MM.1S (cell line): ENCODE results near the gene CGRRF1.

Source experiments
- DNase-seq: peaks from one replicate; pipeline ENCODE4 v3.0.0-alpha.2; 2015
- H2AFZ ChIP-seq: fragments of 300-600 bp; sonication (generic); 2 replicates; pipeline ENCODE4 v1.6.0; 2016; ENCODE audit warnings: antibody characterized with exemption, low read length
- H3F3A ChIP-seq: fragments of 300-600 bp; sonication (generic); 2 replicates; pipeline ENCODE4 v1.6.1; 2016; ENCODE audit warnings: mild to moderate bottlenecking, antibody characterized with exemption, low read length, moderate library complexity, mixed read lengths; ENCODE audit not compliant: insufficient read depth
- H3K27ac ChIP-seq: fragments of 300-600 bp; sonication (generic); 2 replicates; pipeline ENCODE4 v1.5.1; 2016; ENCODE audit warnings: mild to moderate bottlenecking, low read length
- H3K27me3 ChIP-seq: fragments of 300-600 bp; sonication (generic); replicated peaks from 2 replicates; pipeline ENCODE4 v1.6.0; 2016; ENCODE audit warnings: low read length; ENCODE audit not compliant: insufficient read depth
- H3K36me3 ChIP-seq: fragments of 300-600 bp; sonication (generic); replicated peaks from 2 replicates; pipeline ENCODE4 v1.6.1; 2016; ENCODE audit warnings: mild to moderate bottlenecking, low read length, mixed read lengths; ENCODE audit not compliant: insufficient read depth
- H3K4me1 ChIP-seq: fragments of 300-600 bp; sonication (generic); 2 replicates; pipeline ENCODE4 v1.6.1; 2016; ENCODE audit warnings: low read length, mixed read lengths
- H3K4me2 ChIP-seq: fragments of 300-600 bp; sonication (generic); 2 replicates; pipeline ENCODE4 v1.6.0; 2016; ENCODE audit warnings: low read depth, low read length
- H3K4me3 ChIP-seq: fragments of 300-600 bp; sonication (generic); 2 replicates; pipeline ENCODE4 v1.5.1; 2016; ENCODE audit warnings: low read length, mixed read lengths
- H3K79me2 ChIP-seq: fragments of 300-600 bp; sonication (generic); 2 replicates; pipeline ENCODE4 v1.6.1; 2016; ENCODE audit warnings: mixed run types, low read length, mixed read lengths
- H3K9ac ChIP-seq: fragments of 300-600 bp; sonication (generic); 2 replicates; pipeline ENCODE4 v1.6.1; 2016; ENCODE audit warnings: low read length, mixed read lengths
- H3K9me2 ChIP-seq: fragments of 300-600 bp; sonication (generic); replicated peaks from 2 replicates; pipeline ENCODE4 v1.6.1; 2016; ENCODE audit warnings: mild to moderate bottlenecking, low read length, mixed read lengths; ENCODE audit not compliant: insufficient read depth
- H3K9me3 ChIP-seq: fragments of 300-600 bp; sonication (generic); replicated peaks from 2 replicates; pipeline ENCODE4 v1.6.1; 2016; ENCODE audit warnings: mild to moderate bottlenecking, low read length, mixed read lengths; ENCODE audit not compliant: insufficient read depth
- H4K20me1 ChIP-seq: fragments of 300-600 bp; sonication (generic); 2 replicates; pipeline ENCODE4 v1.6.1; 2016; ENCODE audit warnings: mild to moderate bottlenecking, low read length, moderate library complexity, mixed read lengths; ENCODE audit not compliant: insufficient read depth
- EZH2 ChIP-seq: fragments of 300-600 bp; sonication (generic); optimal IDR thresholded peaks from 2 replicates; pipeline ENCODE3; 2017; ENCODE audit warnings: low read depth, mild to moderate bottlenecking, antibody characterized with exemption, low read length, mixed read lengths
- EZH2phosphoT487 ChIP-seq: fragments of 300-600 bp; sonication (generic); IDR thresholded peaks from 2 replicates; pipeline ENCODE4 v1.6.1; 2018; ENCODE audit warnings: antibody characterized with exemption, low read length
- TF ChIP-seq, protein P1 (sequence below): fragments of 300-600 bp; sonication (generic); IDR thresholded peaks from 2 replicates; pipeline ENCODE4 v1.5.1; 2016; ENCODE audit warnings: antibody characterized with exemption, low read length, mixed read lengths

Gene CGRRF1

DNA sequence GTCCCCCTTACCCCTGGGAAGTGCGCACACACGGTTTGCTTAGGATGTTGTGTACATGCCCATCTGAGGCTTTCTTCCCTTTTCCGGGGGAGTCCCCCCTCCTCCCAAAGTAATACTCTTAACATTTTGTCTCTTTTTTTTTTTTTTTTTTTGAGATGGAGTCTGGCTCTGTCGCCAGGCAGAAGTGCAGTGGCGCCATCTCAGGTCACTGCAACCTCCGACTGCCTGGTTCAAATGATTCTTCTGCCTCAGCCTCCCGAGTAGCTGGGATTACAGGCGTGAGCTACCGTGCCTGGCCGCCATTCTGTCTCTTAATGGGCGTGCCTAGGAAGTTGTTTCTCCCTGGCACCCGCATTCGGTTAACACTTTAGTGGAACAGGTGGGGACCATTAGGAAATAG lies 16.4 kb upstream of the CGRRF1 start:
- no peak overlapping the region for H3K9ac ChIP-seq
- H3K27ac ChIP-seq: no peak overlapping the region
- no peak for TF ChIP-seq EZH2phosphoT487
- TF ChIP-seq, protein P1, sequence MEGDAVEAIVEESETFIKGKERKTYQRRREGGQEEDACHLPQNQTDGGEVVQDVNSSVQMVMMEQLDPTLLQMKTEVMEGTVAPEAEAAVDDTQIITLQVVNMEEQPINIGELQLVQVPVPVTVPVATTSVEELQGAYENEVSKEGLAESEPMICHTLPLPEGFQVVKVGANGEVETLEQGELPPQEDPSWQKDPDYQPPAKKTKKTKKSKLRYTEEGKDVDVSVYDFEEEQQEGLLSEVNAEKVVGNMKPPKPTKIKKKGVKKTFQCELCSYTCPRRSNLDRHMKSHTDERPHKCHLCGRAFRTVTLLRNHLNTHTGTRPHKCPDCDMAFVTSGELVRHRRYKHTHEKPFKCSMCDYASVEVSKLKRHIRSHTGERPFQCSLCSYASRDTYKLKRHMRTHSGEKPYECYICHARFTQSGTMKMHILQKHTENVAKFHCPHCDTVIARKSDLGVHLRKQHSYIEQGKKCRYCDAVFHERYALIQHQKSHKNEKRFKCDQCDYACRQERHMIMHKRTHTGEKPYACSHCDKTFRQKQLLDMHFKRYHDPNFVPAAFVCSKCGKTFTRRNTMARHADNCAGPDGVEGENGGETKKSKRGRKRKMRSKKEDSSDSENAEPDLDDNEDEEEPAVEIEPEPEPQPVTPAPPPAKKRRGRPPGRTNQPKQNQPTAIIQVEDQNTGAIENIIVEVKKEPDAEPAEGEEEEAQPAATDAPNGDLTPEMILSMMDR: no peak
- TF ChIP-seq EZH2: no peak
- peaks cover 4% of the 10 kb centered on the region; the same call in 1 of the 2 replicates for H3K79me2 ChIP-seq
- no peaks in the 10 kb centered on the region for H3F3A ChIP-seq
- H3K9me2 ChIP-seq: no peaks in the 10 kb centered on the region
- no peaks in the 10 kb centered on the region for H3K27me3 ChIP-seq
- no peak overlapping the region for H2AFZ ChIP-seq
- H3K9me3 ChIP-seq: no peaks in the 10 kb centered on the region
- H3K36me3 ChIP-seq: no peaks in the 10 kb centered on the region
- H3K4me2 ChIP-seq: no peak overlapping the region
- no peak overlapping the region for H3K4me3 ChIP-seq
- no peak for DNase-seq
- H3K4me1 ChIP-seq: no peaks in the 10 kb centered on the region
- H4K20me1 ChIP-seq: no peaks in the 10 kb centered on the region

DNA sequence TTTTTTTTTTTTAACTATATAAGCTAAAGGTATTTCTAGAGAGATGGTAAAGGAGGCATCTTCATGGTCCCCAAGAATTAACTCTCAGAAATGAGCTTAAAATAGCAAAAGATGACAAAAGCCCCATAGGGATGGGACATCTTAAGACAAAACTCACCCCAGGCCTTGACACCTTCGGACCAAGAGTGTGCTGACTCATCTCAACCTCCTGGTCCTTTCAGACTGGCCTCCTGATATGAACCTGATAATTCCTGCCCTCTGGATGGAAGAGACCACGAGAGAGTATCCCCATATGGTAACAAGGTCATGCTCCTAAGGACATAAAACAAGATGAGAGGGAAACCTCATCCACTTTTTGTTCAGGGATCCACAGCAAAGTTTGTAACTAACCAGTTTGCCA lies 12.5 kb upstream of the CGRRF1 start:
- H3K9ac ChIP-seq: no peak overlapping the region
- no peaks in the 10 kb centered on the region for H3K36me3 ChIP-seq
- no peaks in the 10 kb centered on the region for H4K20me1 ChIP-seq
- no peaks in the 10 kb centered on the region for H3K4me1 ChIP-seq
- no peaks in the 10 kb centered on the region for H3K79me2 ChIP-seq
- DNase-seq: no peak
- H3K27ac ChIP-seq: no peak overlapping the region
- H3K4me3 ChIP-seq: no peak overlapping the region
- TF ChIP-seq EZH2 (no peak), EZH2phosphoT487 (no peak)
- TF ChIP-seq, protein P1: no peak
- no peaks in the 10 kb centered on the region for H3F3A ChIP-seq
- H3K9me2 ChIP-seq: no peaks in the 10 kb centered on the region
- no peak overlapping the region for H3K4me2 ChIP-seq
- H3K27me3 ChIP-seq: no peaks in the 10 kb centered on the region
- no peak overlapping the region for H2AFZ ChIP-seq
- H3K9me3 ChIP-seq: no peaks in the 10 kb centered on the region

- no peaks in the 10 kb centered on the region for H3F3A ChIP-seq
- no peaks in the 10 kb centered on the region for H3K27me3 ChIP-seq
- no peaks in the 10 kb centered on the region for H3K4me1 ChIP-seq
- H2AFZ ChIP-seq: no peak overlapping the region
- H4K20me1 ChIP-seq: no peaks in the 10 kb centered on the region
- H3K9me3 ChIP-seq: no peaks in the 10 kb centered on the region
- H3K27ac ChIP-seq: no peak overlapping the region
- H3K9ac ChIP-seq: no peak overlapping the region
- H3K79me2 ChIP-seq: no peaks in the 10 kb centered on the region
- no peak for DNase-seq
- no peaks in the 10 kb centered on the region for H3K36me3 ChIP-seq
- no peak overlapping the region for H3K4me3 ChIP-seq
- H3K4me2 ChIP-seq: no peak overlapping the region
- TF ChIP-seq EZH2: no peak
- no peak for TF ChIP-seq EZH2phosphoT487
- TF ChIP-seq, protein P1: no peak
- no peaks in the 10 kb centered on the region for H3K9me2 ChIP-seq
These were observed 11.6 kb upstream of the CGRRF1 start for GRCh38 chr14:54498095-54498531.
